C4-2B (cell line): Measurements from ENCODE around the gene SKIC2.

Source experiments
- CTCF ChIP-seq: fragments of 450-650 bp; conservative IDR thresholded peaks from 2 replicates; pipeline ENCODE4 v1.5.1; 2017; ENCODE audit warnings: mild to moderate bottlenecking
- ZFX ChIP-seq: fragments of 450-650 bp; IDR thresholded peaks from 2 replicates; pipeline ENCODE4 v1.6.1; 2017

GRCh38 chr6:31966506-31966905, 7.5 kb downstream of the SKIC2 start:
- TF ChIP-seq CTCF (no peak), ZFX (no peak)
